H1 (cell line): ENCODE data around the gene ABI3BP. TPM values are rescaled to one million over a fixed set of nuclear protein-coding genes. Genes with fewer than 3 reads are reported as not detected.

Source experiments
- BCL11A ChIP-seq, 2 experiments: IDR thresholded peaks; one replicate each; pipeline ENCODE4 v1.6.1; 2011; ENCODE audit warnings: low read depth in 2 of 2, low read length in 2 of 2, mild to moderate bottlenecking in 2 of 2
- SAP30 ChIP-seq: fragments of 300-600 bp; sonication (generic); IDR thresholded peaks from 2 replicates; pipeline ENCODE4 v1.7.1; 2012; ENCODE audit warnings: low read length, moderate library complexity, mild to moderate bottlenecking, inconsistent platforms; ENCODE audit not compliant: insufficient read depth, insufficient replicate concordance
- SUZ12 ChIP-seq: fragments of 200-600 bp; sonication (generic); IDR thresholded peaks from 2 replicates; pipeline ENCODE4 v1.6.1; 2012; ENCODE audit warnings: mild to moderate bottlenecking, inconsistent platforms, low read length, moderate library complexity, mixed read lengths
- polyA plus RNA-seq, 7 experiments: library from polyadenylated mRNA; depleted of rRNA in 3 of 7; stranded (reverse) in 5 of 7; unstranded in 2 of 7; fragments of >200 nt in 5 of 7; fragments of 200-250 nt in 2 of 7; gene quantifications; 1 replicate in 5 of 7; 2 replicates in 1 of 7; 4 replicates in 1 of 7; pipeline versions ENCODE4 v1.2.1 to v1.2.3, GENCODE V29; 2011 to 2013; ENCODE audit warnings: missing spikeins in 2 of 7, mixed read lengths in 2 of 7
- total RNA-seq: library from RNA; stranded (reverse); fragmentation: NEBNext Ultra II Directional; extraction: Animal tissue kit (Norgen Biotek cat#: 25700); gene quantifications from 2 replicates; pipeline ENCODE4 v1.2.1, GENCODE V29; 2021

The ABI3BP gene
- total and polyA plus RNA-seq, 2 of the 8 experiments (the other 6 are each of a cell fraction or from before 2014, with no cell fraction given), result 0.08 to 0.32 TPM

GRCh38 chr3:100760377-100760776, 232.8 kb downstream of the ABI3BP start (continued):
- TF ChIP-seq BCL11A (IDR thresholded peaks at IDR 0.05; ENCODE audit: low read depth in 2 of 2, low read length in 2 of 2) (no peak), SUZ12 (no peak), SAP30 (no peak)
